HEK293 (cell line): ENCODE measurements around the gene HSF2.

Source experiments
- CTCF ChIP-seq: fragments of 450-650 bp; formaldehyde crosslinking; IDR thresholded peaks from 2 replicates; pipeline ENCODE4 v1.5.1; 2016; ENCODE audit warnings: missing biosample characterization, missing genetic modification characterization
- PATZ1 ChIP-seq: fragments of 450-650 bp; formaldehyde crosslinking; IDR thresholded peaks from 2 replicates; pipeline ENCODE4 v1.5.1; 2016; ENCODE audit warnings: missing biosample characterization, missing genetic modification characterization
- TRIM28 ChIP-seq: IDR thresholded peaks from 2 replicates; pipeline ENCODE4 v1.6.1; 2011; ENCODE audit warnings: low read length, control low read depth, borderline replicate concordance
- ZBTB7A ChIP-seq: fragments of 450-650 bp; formaldehyde crosslinking; IDR thresholded peaks from 2 replicates; pipeline ENCODE4 v1.5.1; 2016; ENCODE audit warnings: low read depth, missing biosample characterization, missing genetic modification characterization
- ZNF140 ChIP-seq: fragments of 450-650 bp; formaldehyde crosslinking; IDR thresholded peaks from 2 replicates; pipeline ENCODE4 v1.5.1; 2016; ENCODE audit warnings: missing biosample characterization, missing genetic modification characterization
- ZNF155 ChIP-seq: fragments of 450-650 bp; formaldehyde crosslinking; IDR thresholded peaks from 2 replicates; pipeline ENCODE4 v1.5.1; 2016; ENCODE audit warnings: missing biosample characterization, missing genetic modification characterization
- ZNF24 ChIP-seq: fragments of 450-650 bp; formaldehyde crosslinking; IDR thresholded peaks from 2 replicates; pipeline ENCODE4 v1.5.1; 2016; ENCODE audit warnings: missing biosample characterization, missing genetic modification characterization
- ZNF311 ChIP-seq: fragments of 450-650 bp; formaldehyde crosslinking; IDR thresholded peaks from 2 replicates; pipeline ENCODE4 v1.5.1; 2017; ENCODE audit warnings: missing biosample characterization, missing genetic modification characterization, borderline replicate concordance
- ZNF426 ChIP-seq: fragments of 450-650 bp; formaldehyde crosslinking; IDR thresholded peaks from 2 replicates; pipeline ENCODE4 v1.5.1; 2017; ENCODE audit warnings: missing biosample characterization, missing genetic modification characterization, mild to moderate bottlenecking, inconsistent platforms, moderate library complexity
- ZNF513 ChIP-seq: fragments of 450-650 bp; IDR thresholded peaks from 2 replicates; pipeline ENCODE4 v1.5.1; 2018; ENCODE audit warnings: missing biosample characterization, missing genetic modification characterization
- ZNF580 ChIP-seq: fragments of 450-650 bp; formaldehyde crosslinking; IDR thresholded peaks from 2 replicates; pipeline ENCODE4 v1.5.1; 2016; ENCODE audit warnings: missing biosample characterization, missing genetic modification characterization

GRCh38 chr6:122471107-122472021 is 71.9 kb downstream of the HSF2 start, which contains the start of gene SERINC1:
- TF ChIP-seq ZNF24 (tag by site-specific recombination): no peak
- no peak for TF ChIP-seq ZNF155 (tag by site-specific recombination)
- TF ChIP-seq CTCF: no peak
- TF ChIP-seq ZBTB7A (tag by site-specific recombination): no peak
- no peak for TF ChIP-seq ZNF513
- no peak for TF ChIP-seq ZNF140 (tag by site-specific recombination)
- peak; percentile 65; the same call in 1 of the 2 replicates for TF ChIP-seq TRIM28
- TF ChIP-seq ZNF311 (tag by site-specific recombination): no peak
- no peak for TF ChIP-seq ZNF426
- TF ChIP-seq PATZ1: peak; percentile 54; the same call in 1 of the 2 replicates
- TF ChIP-seq ZNF580 (tag by site-specific recombination): no peak
